ENCODE measurements around the gene NR1H3.

Gene NR1H3

GRCh38 chr11:47253660-47254059, 4.1 kb upstream of the NR1H3 start:
- peak overlapping the region; percentile 97 for H3K27ac ChIP-seq (ENCODE audit: low read depth, low read length)
- H3K9me3 ChIP-seq (ENCODE audit: control insufficient read depth in 5 of 5, low read length in 5 of 5) = no peaks in the 10 kb centered on the region
- H3K9ac ChIP-seq (ENCODE audit: low read length in 5 of 5) = peak overlapping the region in 3 of 5 donors; percentile 32 to 59 (median 54)
- peaks cover 23 to 68% (median 62%) of the 10 kb centered on the region in 5 donors for H3K4me1 ChIP-seq (ENCODE audit: control insufficient read depth in 5 of 5, insufficient read depth in 5 of 5, low read length in 5 of 5)
- no peaks in the 10 kb centered on the region for H3K36me3 ChIP-seq (ENCODE audit: control insufficient read depth in 5 of 5, insufficient read depth in 5 of 5, low read length in 5 of 5)
- H3K4me3 ChIP-seq (ENCODE audit: low read depth in 1 of 5, low read length in 5 of 5) = peak overlapping the region in 1 of 5 donors; percentile 40
- H3K27me3 ChIP-seq (ENCODE audit: control insufficient read depth in 5 of 5, insufficient read depth in 4 of 5, low read length in 5 of 5) = no peaks in the 10 kb centered on the region

- H3K4me3 ChIP-seq (ENCODE audit: low read depth in 1 of 5, low read length in 5 of 5) = peak overlapping the region in 3 of 5 donors; percentile 0 to 54 (median 40)
- no peaks in the 10 kb centered on the region for H3K9me3 ChIP-seq (ENCODE audit: control insufficient read depth in 5 of 5, low read length in 5 of 5)
- no peaks in the 10 kb centered on the region for H3K27me3 ChIP-seq (ENCODE audit: control insufficient read depth in 5 of 5, insufficient read depth in 4 of 5, low read length in 5 of 5)
- peaks cover 25 to 69% (median 64%) of the 10 kb centered on the region in 5 donors for H3K4me1 ChIP-seq (ENCODE audit: control insufficient read depth in 5 of 5, insufficient read depth in 5 of 5, low read length in 5 of 5)
- no peaks in the 10 kb centered on the region for H3K36me3 ChIP-seq (ENCODE audit: control insufficient read depth in 5 of 5, insufficient read depth in 5 of 5, low read length in 5 of 5)
- peak overlapping the region; percentile 97 for H3K27ac ChIP-seq (ENCODE audit: low read depth, low read length)
- peak overlapping the region in 4 of 5 donors; percentile 51 to 82 (median 60) for H3K9ac ChIP-seq (ENCODE audit: low read length in 5 of 5)
Observed at GRCh38 chr11:47254386-47254785, 3.4 kb upstream of the NR1H3 start.

GRCh38 chr11:47256374-47256773, 1.4 kb upstream of the NR1H3 start:
- Histone ChIP-seq H3K9ac (ENCODE audit: low read length in 5 of 5) (no peak overlapping the region), H3K27me3 (ENCODE audit: control insufficient read depth in 5 of 5, insufficient read depth in 4 of 5, low read length in 5 of 5) (no peaks in the 10 kb centered on the region), H3K36me3 (ENCODE audit: control insufficient read depth in 5 of 5, insufficient read depth in 5 of 5, low read length in 5 of 5) (peaks cover 0 to 9% (median 6%) of the 10 kb centered on the region in 5 donors), H3K4me1 (ENCODE audit: control insufficient read depth in 5 of 5, insufficient read depth in 5 of 5, low read length in 5 of 5) (peaks cover 24 to 82% (median 76%) of the 10 kb centered on the region in 5 donors), H3K9me3 (ENCODE audit: control insufficient read depth in 5 of 5, low read length in 5 of 5) (no peaks in the 10 kb centered on the region), H3K27ac (ENCODE audit: low read depth, low read length) (peak overlapping the region; percentile 97), H3K4me3 (ENCODE audit: low read depth in 1 of 5, low read length in 5 of 5) (no peak overlapping the region)

GRCh38 chr11:47257177-47257516, 649 bp upstream of the NR1H3 start:
- peak overlapping the region; percentile 21 to 83 (median 66) for H3K9ac ChIP-seq (ENCODE audit: low read length in 5 of 5)

GRCh38 chr11:47258317-47258902, 614 bp downstream of the NR1H3 start:
- Histone ChIP-seq H3K4me1 (ENCODE audit: control insufficient read depth in 5 of 5, insufficient read depth in 5 of 5, low read length in 5 of 5) (peaks cover 27 to 94% (median 86%) of the 10 kb centered on the region in 5 donors), H3K9me3 (ENCODE audit: control insufficient read depth in 5 of 5, low read length in 5 of 5) (no peaks in the 10 kb centered on the region), H3K27me3 (ENCODE audit: control insufficient read depth in 5 of 5, insufficient read depth in 4 of 5, low read length in 5 of 5) (no peaks in the 10 kb centered on the region), H3K27ac (ENCODE audit: low read depth, low read length) (peak overlapping the region; percentile 97), H3K4me3 (ENCODE audit: low read depth in 1 of 5, low read length in 5 of 5) (peak overlapping the region; percentile 76 to 91 (median 79)), H3K36me3 (ENCODE audit: control insufficient read depth in 5 of 5, insufficient read depth in 5 of 5, low read length in 5 of 5) (peaks cover 0 to 17% (median 15%) of the 10 kb centered on the region in 5 donors), H3K9ac (ENCODE audit: low read length in 5 of 5) (peak overlapping the region; percentile 74 to 84 (median 82))

More at GRCh38 chr11:47257177-47257516, 649 bp upstream of the NR1H3 start:
- Histone ChIP-seq H3K27me3 (ENCODE audit: control insufficient read depth in 5 of 5, insufficient read depth in 4 of 5, low read length in 5 of 5) (no peaks in the 10 kb centered on the region), H3K9me3 (ENCODE audit: control insufficient read depth in 5 of 5, low read length in 5 of 5) (no peaks in the 10 kb centered on the region), H3K36me3 (ENCODE audit: control insufficient read depth in 5 of 5, insufficient read depth in 5 of 5, low read length in 5 of 5) (peaks cover 0 to 13% (median 11%) of the 10 kb centered on the region in 5 donors), H3K4me3 (ENCODE audit: low read depth in 1 of 5, low read length in 5 of 5) (peak overlapping the region in 3 of 5 donors; percentile 50 to 77 (median 76)), H3K27ac (ENCODE audit: low read depth, low read length) (peak overlapping the region; percentile 97), H3K4me1 (ENCODE audit: control insufficient read depth in 5 of 5, insufficient read depth in 5 of 5, low read length in 5 of 5) (peaks cover 27 to 87% (median 82%) of the 10 kb centered on the region in 5 donors)

- Histone ChIP-seq H3K36me3 (ENCODE audit: control insufficient read depth in 5 of 5, insufficient read depth in 5 of 5, low read length in 5 of 5) (peaks cover 0 to 24% (median 21%) of the 10 kb centered on the region in 5 donors), H3K27ac (ENCODE audit: low read depth, low read length) (peak overlapping the region; percentile 97), H3K9me3 (ENCODE audit: control insufficient read depth in 5 of 5, low read length in 5 of 5) (no peaks in the 10 kb centered on the region), H3K4me1 (ENCODE audit: control insufficient read depth in 5 of 5, insufficient read depth in 5 of 5, low read length in 5 of 5) (peaks cover 29 to 92% (median 83%) of the 10 kb centered on the region in 5 donors), H3K27me3 (ENCODE audit: control insufficient read depth in 5 of 5, insufficient read depth in 4 of 5, low read length in 5 of 5) (no peaks in the 10 kb centered on the region), H3K9ac (ENCODE audit: low read length in 5 of 5) (peak overlapping the region; percentile 38 to 84 (median 81)), H3K4me3 (ENCODE audit: low read depth in 1 of 5, low read length in 5 of 5) (peak overlapping the region; percentile 76 to 91 (median 79))
Observed at GRCh38 chr11:47259232-47259977, 1.6 kb downstream of the NR1H3 start.

GRCh38 chr11:47260366-47260765, 2.6 kb downstream of the NR1H3 start:
- Histone ChIP-seq H3K4me1 (ENCODE audit: control insufficient read depth in 5 of 5, insufficient read depth in 5 of 5, low read length in 5 of 5) (peaks cover 21 to 87% (median 80%) of the 10 kb centered on the region in 5 donors), H3K4me3 (ENCODE audit: low read depth in 1 of 5, low read length in 5 of 5) (peak overlapping the region in 3 of 5 donors; percentile 19 to 76 (median 29)), H3K27ac (ENCODE audit: low read depth, low read length) (peak overlapping the region; percentile 97), H3K36me3 (ENCODE audit: control insufficient read depth in 5 of 5, insufficient read depth in 5 of 5, low read length in 5 of 5) (peaks cover 0 to 28% (median 24%) of the 10 kb centered on the region in 5 donors), H3K27me3 (ENCODE audit: control insufficient read depth in 5 of 5, insufficient read depth in 4 of 5, low read length in 5 of 5) (no peaks in the 10 kb centered on the region), H3K9ac (ENCODE audit: low read length in 5 of 5) (peak overlapping the region in 2 of 5 donors; percentile 57 to 63), H3K9me3 (ENCODE audit: control insufficient read depth in 5 of 5, low read length in 5 of 5) (no peaks in the 10 kb centered on the region)

- Histone ChIP-seq H3K27ac (ENCODE audit: low read depth, low read length) (no peak overlapping the region), H3K9ac (ENCODE audit: low read length in 5 of 5) (peak overlapping the region in 2 of 5 donors; percentile 10 to 35), H3K9me3 (ENCODE audit: control insufficient read depth in 5 of 5, low read length in 5 of 5) (no peaks in the 10 kb centered on the region), H3K4me3 (ENCODE audit: low read depth in 1 of 5, low read length in 5 of 5) (peak overlapping the region in 3 of 5 donors; percentile 1 to 12 (median 3)), H3K36me3 (ENCODE audit: control insufficient read depth in 5 of 5, insufficient read depth in 5 of 5, low read length in 5 of 5) (peaks cover 0 to 34% (median 27%) of the 10 kb centered on the region in 5 donors), H3K4me1 (ENCODE audit: control insufficient read depth in 5 of 5, insufficient read depth in 5 of 5, low read length in 5 of 5) (peaks cover 21 to 77% (median 71%) of the 10 kb centered on the region in 5 donors), H3K27me3 (ENCODE audit: control insufficient read depth in 5 of 5, insufficient read depth in 4 of 5, low read length in 5 of 5) (no peaks in the 10 kb centered on the region)
Observed at GRCh38 chr11:47261291-47261800, 3.5 kb downstream of the NR1H3 start.

- Histone ChIP-seq H3K4me1 (ENCODE audit: control insufficient read depth in 5 of 5, insufficient read depth in 5 of 5, low read length in 5 of 5) (peaks cover 11 to 62% (median 59%) of the 10 kb centered on the region in 5 donors), H3K4me3 (ENCODE audit: low read depth in 1 of 5, low read length in 5 of 5) (no peak overlapping the region), H3K9me3 (ENCODE audit: control insufficient read depth in 5 of 5, low read length in 5 of 5) (no peaks in the 10 kb centered on the region), H3K9ac (ENCODE audit: low read length in 5 of 5) (peak overlapping the region in 1 of 5 donors; percentile 15), H3K27ac (ENCODE audit: low read depth, low read length) (peak overlapping the region; percentile 23), H3K36me3 (ENCODE audit: control insufficient read depth in 5 of 5, insufficient read depth in 5 of 5, low read length in 5 of 5) (peaks cover 0 to 47% (median 37%) of the 10 kb centered on the region in 5 donors), H3K27me3 (ENCODE audit: control insufficient read depth in 5 of 5, insufficient read depth in 4 of 5, low read length in 5 of 5) (no peaks in the 10 kb centered on the region)
Observed at GRCh38 chr11:47264119-47264518, 6.3 kb downstream of the NR1H3 start.
